ENCODE results near the gene SLC6A19. TPM values are rescaled to one million over a fixed set of nuclear protein-coding genes. Genes with fewer than 3 reads are reported as not detected.

SLC6A19 gene
- total RNA-seq, 3 donors from 2014 or later, result 0.08 TPM; not detected in 2

- no peak for DNase-seq
- H3K36me3 Mint-ChIP-seq (ENCODE audit: insufficient read depth), result no peaks in the 10 kb centered on the region
- ATAC-seq, result no peak
- H3K4me1 Mint-ChIP-seq (ENCODE audit: low read depth), result no peaks in the 10 kb centered on the region
- H3K4me3 Mint-ChIP-seq, result no peak overlapping the region
- peaks cover 10% of the 10 kb centered on the region for H3K9me3 Mint-ChIP-seq
- peaks cover 41% of the 10 kb centered on the region for H3K27me3 Mint-ChIP-seq (ENCODE audit: low read depth)
Measured at GRCh38 chr5:1161833-1162229, 39.6 kb upstream of the SLC6A19 start.

GRCh38 chr5:1162276-1162675 lies 39.1 kb upstream of the SLC6A19 start:
- Mint-ChIP-seq H3K27me3 (ENCODE audit: low read depth) (peaks cover 36% of the 10 kb centered on the region), H3K4me3 (no peak overlapping the region), H3K4me1 (ENCODE audit: low read depth) (no peaks in the 10 kb centered on the region), H3K36me3 (ENCODE audit: insufficient read depth) (no peaks in the 10 kb centered on the region), H3K9me3 (peaks cover 7% of the 10 kb centered on the region)
- ATAC-seq, result no peak
- DNase-seq, result no peak

- Mint-ChIP-seq H3K27me3 (ENCODE audit: low read depth) (peaks cover 32% of the 10 kb centered on the region), H3K4me3 (no peak overlapping the region), H3K4me1 (ENCODE audit: low read depth) (no peaks in the 10 kb centered on the region), H3K9me3 (peaks cover 2% of the 10 kb centered on the region), H3K36me3 (ENCODE audit: insufficient read depth) (no peaks in the 10 kb centered on the region)
- ATAC-seq, result no peak
- DNase-seq, result no peak
Measured at GRCh38 chr5:1162751-1163150, 38.6 kb upstream of the SLC6A19 start.

GRCh38 chr5:1163366-1163765 lies 38.0 kb upstream of the SLC6A19 start:
- DNase-seq (no peak), ATAC-seq (no peak)
- no peak overlapping the region for H3K4me3 Mint-ChIP-seq
- no peaks in the 10 kb centered on the region for H3K9me3 Mint-ChIP-seq
- H3K4me1 Mint-ChIP-seq (ENCODE audit: low read depth), result peaks cover 2% of the 10 kb centered on the region
- no peaks in the 10 kb centered on the region for H3K36me3 Mint-ChIP-seq (ENCODE audit: insufficient read depth)
- peaks cover 28% of the 10 kb centered on the region for H3K27me3 Mint-ChIP-seq (ENCODE audit: low read depth)

GRCh38 chr5:1163879-1164278 lies 37.5 kb upstream of the SLC6A19 start:
- Mint-ChIP-seq H3K27me3 (ENCODE audit: low read depth) (peaks cover 23% of the 10 kb centered on the region), H3K4me1 (ENCODE audit: low read depth) (peaks cover 2% of the 10 kb centered on the region), H3K36me3 (ENCODE audit: insufficient read depth) (no peaks in the 10 kb centered on the region), H3K4me3 (no peak overlapping the region), H3K9me3 (no peaks in the 10 kb centered on the region)
- no peak for ATAC-seq
- DNase-seq, result no peak

GRCh38 chr5:1164696-1165630 lies 36.4 kb upstream of the SLC6A19 start:
- Mint-ChIP-seq H3K27me3 (ENCODE audit: low read depth) (peaks cover 15% of the 10 kb centered on the region), H3K36me3 (ENCODE audit: insufficient read depth) (no peaks in the 10 kb centered on the region), H3K9me3 (no peaks in the 10 kb centered on the region), H3K4me3 (no peak overlapping the region), H3K4me1 (ENCODE audit: low read depth) (peaks cover 2% of the 10 kb centered on the region)
- DNase-seq (no peak), ATAC-seq (no peak)

- DNase-seq (no peak), ATAC-seq (no peak)
- H3K4me3 Mint-ChIP-seq, result no peak overlapping the region
- peaks cover 15% of the 10 kb centered on the region for H3K27me3 Mint-ChIP-seq (ENCODE audit: low read depth)
- no peaks in the 10 kb centered on the region for H3K9me3 Mint-ChIP-seq
- no peaks in the 10 kb centered on the region for H3K36me3 Mint-ChIP-seq (ENCODE audit: insufficient read depth)
- peaks cover 2% of the 10 kb centered on the region for H3K4me1 Mint-ChIP-seq (ENCODE audit: low read depth)
Measured at GRCh38 chr5:1165864-1166263, 35.5 kb upstream of the SLC6A19 start.

- Mint-ChIP-seq H3K4me3 (no peak overlapping the region), H3K27me3 (ENCODE audit: low read depth) (peaks cover 15% of the 10 kb centered on the region), H3K4me1 (ENCODE audit: low read depth) (peaks cover 2% of the 10 kb centered on the region), H3K36me3 (ENCODE audit: insufficient read depth) (no peaks in the 10 kb centered on the region), H3K9me3 (no peaks in the 10 kb centered on the region)
- ATAC-seq (no peak), DNase-seq (no peak)
Measured at GRCh38 chr5:1166370-1166769, 35.0 kb upstream of the SLC6A19 start.

GRCh38 chr5:1167361-1167727 lies 34.1 kb upstream of the SLC6A19 start:
- peaks cover 2% of the 10 kb centered on the region for H3K4me1 Mint-ChIP-seq (ENCODE audit: low read depth)
- DNase-seq (no peak), ATAC-seq (no peak)
- peaks cover 15% of the 10 kb centered on the region for H3K27me3 Mint-ChIP-seq (ENCODE audit: low read depth)
- H3K36me3 Mint-ChIP-seq (ENCODE audit: insufficient read depth), result no peaks in the 10 kb centered on the region
- no peak overlapping the region for H3K4me3 Mint-ChIP-seq
- H3K9me3 Mint-ChIP-seq, result no peaks in the 10 kb centered on the region

GRCh38 chr5:1167728-1168709 lies 33.4 kb upstream of the SLC6A19 start:
- peak; percentile 57 for DNase-seq
- Mint-ChIP-seq H3K4me1 (ENCODE audit: low read depth) (peaks cover 2% of the 10 kb centered on the region), H3K4me3 (peak overlapping the region; percentile 52), H3K36me3 (ENCODE audit: insufficient read depth) (no peaks in the 10 kb centered on the region), H3K27me3 (ENCODE audit: low read depth) (peaks cover 15% of the 10 kb centered on the region), H3K9me3 (no peaks in the 10 kb centered on the region)
- ATAC-seq, result peak; percentile 77 to 79

- no peak for ATAC-seq
- Mint-ChIP-seq H3K36me3 (ENCODE audit: insufficient read depth) (no peaks in the 10 kb centered on the region), H3K9me3 (no peaks in the 10 kb centered on the region), H3K27me3 (ENCODE audit: low read depth) (peaks cover 15% of the 10 kb centered on the region), H3K4me3 (no peak overlapping the region), H3K4me1 (ENCODE audit: low read depth) (peaks cover 5% of the 10 kb centered on the region)
- no peak for DNase-seq
Measured at GRCh38 chr5:1168796-1169195, 32.6 kb upstream of the SLC6A19 start.

- DNase-seq (no peak), ATAC-seq (no peak)
- Mint-ChIP-seq H3K4me1 (ENCODE audit: low read depth) (peaks cover 5% of the 10 kb centered on the region), H3K4me3 (no peak overlapping the region), H3K9me3 (no peaks in the 10 kb centered on the region), H3K36me3 (ENCODE audit: insufficient read depth) (no peaks in the 10 kb centered on the region), H3K27me3 (ENCODE audit: low read depth) (peaks cover 11% of the 10 kb centered on the region)
Measured at GRCh38 chr5:1169211-1170115, 31.9 kb upstream of the SLC6A19 start.

- DNase-seq, result no peak
- no peak for ATAC-seq
- Mint-ChIP-seq H3K4me1 (ENCODE audit: low read depth) (peaks cover 5% of the 10 kb centered on the region), H3K27me3 (ENCODE audit: low read depth) (peaks cover 8% of the 10 kb centered on the region), H3K4me3 (no peak overlapping the region), H3K9me3 (no peaks in the 10 kb centered on the region), H3K36me3 (ENCODE audit: insufficient read depth) (no peaks in the 10 kb centered on the region)
Measured at GRCh38 chr5:1171340-1171941, 30.0 kb upstream of the SLC6A19 start.
